NOMO-1 (cell line): ENCODE measurements around the gene PDZD8.
"Not testable (repeated sequence)": the region's sequence is repeated elsewhere in the genome, so short reads cannot be mapped to it uniquely, and the experiment has no call there.

Experiments used
- DNase-seq, 2 experiments: peaks; one replicate each; lab custom pipeline; 2025; ENCODE audit not compliant: unreplicated experiment in 2 of 2; lab: John Stamatoyannopoulos, UW

The PDZD8 gene

GRCh38 chr10:117294735-117295134 lies 80.5 kb downstream of the PDZD8 start:
- no peak for DNase-seq

- no peak for DNase-seq
These were observed 81.1 kb downstream of the PDZD8 start for GRCh38 chr10:117294039-117294645.

GRCh38 chr10:117290872-117291271 lies 84.4 kb downstream of the PDZD8 start:
- DNase-seq = not testable (repeated sequence)

GRCh38 chr10:117284716-117285494 lies 90.3 kb downstream of the PDZD8 start:
- DNase-seq = no peak

- DNase-seq = no peak
These were observed 97.6 kb downstream of the PDZD8 start for GRCh38 chr10:117277675-117278074.

- DNase-seq = no peak
These were observed 100.1 kb downstream of the PDZD8 start for GRCh38 chr10:117275121-117275520.

- no peak for DNase-seq
These were observed 100.7 kb downstream of the PDZD8 start for GRCh38 chr10:117274509-117274908.

GRCh38 chr10:117273980-117274379 lies 101.3 kb downstream of the PDZD8 start:
- DNase-seq = no peak

GRCh38 chr10:117272195-117273076 lies 102.8 kb downstream of the PDZD8 start:
- no peak for DNase-seq

GRCh38 chr10:117271427-117271826 lies 103.8 kb downstream of the PDZD8 start:
- DNase-seq = no peak

- no peak for DNase-seq
These were observed 106.3 kb downstream of the PDZD8 start for GRCh38 chr10:117268907-117269306.

GRCh38 chr10:117268258-117268657 lies 107.0 kb downstream of the PDZD8 start:
- DNase-seq = no peak

GRCh38 chr10:117266812-117267211 lies 108.4 kb downstream of the PDZD8 start:
- DNase-seq = no peak

GRCh38 chr10:117266400-117266799 lies 108.8 kb downstream of the PDZD8 start:
- DNase-seq = no peak

- DNase-seq = no peak
These were observed 110.5 kb downstream of the PDZD8 start for GRCh38 chr10:117264782-117265181.

GRCh38 chr10:117262903-117263293 lies 112.3 kb downstream of the PDZD8 start:
- DNase-seq = no peak

GRCh38 chr10:117262291-117262902 lies 112.8 kb downstream of the PDZD8 start:
- no peak for DNase-seq

- DNase-seq = no peak
These were observed 113.7 kb downstream of the PDZD8 start for GRCh38 chr10:117261501-117261900.

- peak; percentile 32 to 41 for DNase-seq
These were observed 115.2 kb downstream of the PDZD8 start for GRCh38 chr10:117260084-117260483.

- peak; percentile 18 to 22 for DNase-seq
These were observed 116.0 kb downstream of the PDZD8 start for GRCh38 chr10:117259279-117259678.

GRCh38 chr10:117257721-117258120 lies 117.5 kb downstream of the PDZD8 start:
- DNase-seq = no peak
